HG03457 (cell line): Measurements from ENCODE around the gene MTFR1L.

ENCODE experiments used
- ATAC-seq: cut with Tn5 transposase; IDR thresholded peaks from one replicate; pipeline ENCODE4 v1.9.1; 2021; ENCODE audit warnings: moderate number of reproducible peaks; ENCODE audit not compliant: unreplicated experiment

The MTFR1L gene

DNA sequence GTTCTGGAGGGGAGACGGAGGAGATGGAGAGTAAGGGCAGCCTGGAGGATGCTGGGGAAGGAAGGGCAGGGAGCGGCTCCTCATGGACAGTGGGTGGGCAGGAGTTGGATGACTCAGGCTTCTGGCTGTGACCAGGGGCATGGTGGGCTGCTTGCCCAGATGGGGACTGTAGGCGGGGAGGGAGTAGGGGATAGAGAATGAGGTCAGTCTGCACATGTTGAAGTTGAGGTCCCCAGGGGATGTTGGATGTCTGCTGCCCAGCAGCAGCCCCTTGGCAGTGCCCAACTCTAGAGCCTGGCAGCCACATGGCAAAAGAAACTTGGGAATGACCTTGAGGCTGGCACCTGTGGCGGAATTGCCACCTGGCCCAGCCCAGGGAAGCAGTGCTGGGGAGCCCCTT is 13.3 kb upstream of the MTFR1L start:
- ATAC-seq = no peak

DNA sequence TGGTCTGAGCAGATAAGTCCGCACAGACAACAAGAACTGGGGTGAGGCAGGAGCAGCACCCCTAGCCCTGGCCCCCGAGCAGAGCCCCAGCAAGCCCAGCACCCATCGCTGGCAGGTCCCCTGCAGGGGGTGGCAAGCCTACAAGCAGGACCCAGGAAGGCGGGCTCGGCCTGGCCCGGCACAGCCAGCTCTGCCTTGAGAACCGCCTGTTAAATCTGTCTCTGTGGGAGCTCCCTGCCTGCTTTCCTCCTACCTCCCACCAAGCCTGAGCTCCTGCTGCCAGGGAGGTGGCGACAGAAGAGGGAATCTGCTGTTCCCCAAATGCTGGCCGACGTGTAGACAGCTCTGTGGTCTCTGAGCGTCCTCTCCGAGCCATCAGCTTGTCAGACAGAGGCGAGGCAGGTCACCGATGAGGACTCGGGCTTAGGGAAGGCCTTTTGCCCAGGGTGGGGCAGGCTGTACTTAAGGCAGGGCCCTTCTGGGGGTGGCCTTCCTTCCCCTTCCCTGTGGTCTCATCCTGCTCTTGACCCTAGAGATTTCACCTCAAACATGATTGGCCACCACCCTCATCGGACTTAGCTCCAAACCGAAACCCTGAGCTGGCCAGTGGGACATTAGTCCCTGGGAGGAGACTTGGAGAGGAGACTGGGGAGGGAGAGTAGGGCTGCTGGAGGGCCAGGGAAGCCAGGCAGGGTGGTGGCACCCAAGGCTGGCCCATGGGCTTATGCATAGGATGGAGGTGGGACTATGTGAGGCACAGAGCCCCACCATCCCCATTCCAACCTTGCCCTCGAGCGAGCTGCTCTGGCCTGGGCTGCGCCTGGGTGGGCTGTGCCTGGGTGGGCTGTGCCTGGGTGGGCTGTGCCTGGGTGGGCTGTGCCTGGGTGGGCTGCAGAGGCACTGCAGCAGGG is 12.0 kb upstream of the MTFR1L start:
- ATAC-seq = no peak

DNA sequence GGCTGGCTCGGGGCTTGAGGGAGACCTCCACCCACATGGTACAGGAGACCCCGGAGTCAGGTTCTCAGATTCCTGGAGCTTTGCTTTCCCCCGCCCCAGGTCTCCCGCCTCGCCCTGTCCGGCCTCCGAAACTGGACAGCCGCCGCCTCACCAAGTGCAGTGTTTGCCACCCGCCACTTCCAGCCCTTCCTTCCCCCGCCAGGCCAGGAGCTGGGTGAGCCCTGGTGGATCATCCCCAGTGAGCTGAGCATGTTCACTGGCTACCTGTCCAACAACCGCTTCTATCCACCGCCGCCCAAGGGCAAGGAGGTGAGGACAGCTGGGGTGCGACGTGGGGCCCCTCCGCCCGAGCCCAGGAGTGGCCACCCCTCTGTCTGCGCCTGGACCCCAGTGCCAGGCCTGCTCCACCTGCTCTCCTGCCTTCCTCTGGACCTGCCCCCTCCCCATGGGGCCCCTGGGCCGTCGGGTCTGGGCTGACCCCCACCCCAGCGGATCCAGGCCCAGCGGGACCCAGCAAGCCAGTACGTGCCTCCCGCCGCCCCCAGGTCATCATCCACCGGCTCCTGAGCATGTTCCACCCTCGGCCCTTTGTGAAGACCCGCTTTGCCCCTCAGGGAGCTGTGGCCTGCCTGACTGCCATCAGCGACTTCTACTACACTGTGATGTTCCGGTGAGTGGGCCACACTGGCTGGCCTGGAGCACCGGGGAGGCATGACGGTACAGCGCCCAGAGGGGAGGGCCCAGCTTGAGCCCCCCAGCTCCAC is 11.1 kb upstream of the MTFR1L start:
- no peak for ATAC-seq

DNA sequence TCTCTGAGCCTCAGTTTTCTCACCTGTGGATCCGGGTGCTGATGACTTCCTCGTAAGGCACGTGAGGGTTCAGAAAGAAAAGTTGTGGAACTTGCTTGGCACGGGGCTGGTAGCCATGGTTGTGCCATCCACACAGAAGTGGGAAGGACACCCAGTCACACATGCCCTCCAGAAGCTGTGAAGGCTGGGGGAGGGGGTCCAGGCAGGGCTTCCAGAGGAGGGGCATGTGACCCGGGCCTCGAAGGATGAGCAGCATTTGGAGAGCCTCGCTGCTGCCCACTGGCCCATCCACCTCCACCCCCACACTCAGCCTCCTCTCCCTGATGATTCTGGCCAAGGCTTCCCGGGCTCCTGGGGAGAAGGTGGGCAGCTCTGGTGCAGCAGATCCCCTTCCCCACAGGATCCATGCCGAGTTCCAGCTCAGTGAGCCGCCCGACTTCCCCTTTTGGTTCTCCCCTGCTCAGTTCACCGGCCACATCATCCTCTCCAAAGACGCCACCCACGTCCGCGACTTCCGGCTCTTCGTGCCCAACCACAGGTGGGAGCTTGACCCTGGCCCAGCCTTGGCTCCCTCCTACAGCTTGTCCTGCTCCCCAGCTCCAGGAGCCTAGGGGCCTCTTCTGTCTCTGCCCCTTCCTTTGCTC is 10.3 kb upstream of the MTFR1L start:
- ATAC-seq = no peak

DNA sequence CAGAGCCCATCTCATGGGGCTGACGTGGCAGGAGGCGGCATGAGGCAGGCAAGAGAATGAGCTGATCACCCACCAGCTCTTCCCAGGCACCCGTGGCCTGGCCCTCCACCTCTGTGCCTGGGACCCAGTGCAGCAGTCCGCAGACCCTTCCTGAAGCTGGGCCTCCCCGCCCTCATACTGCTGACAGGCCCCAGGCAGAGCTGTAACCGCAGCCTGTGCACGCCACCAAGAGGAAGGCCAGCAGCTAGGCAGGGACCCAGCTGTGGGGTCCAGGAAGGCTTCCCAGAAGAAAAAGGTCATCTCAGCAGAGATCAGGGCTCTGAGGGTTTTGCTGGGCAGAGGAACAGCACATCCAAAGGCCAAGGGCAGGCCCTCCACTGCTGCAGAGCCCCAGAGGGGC is 9.8 kb upstream of the MTFR1L start:
- no peak for ATAC-seq

DNA sequence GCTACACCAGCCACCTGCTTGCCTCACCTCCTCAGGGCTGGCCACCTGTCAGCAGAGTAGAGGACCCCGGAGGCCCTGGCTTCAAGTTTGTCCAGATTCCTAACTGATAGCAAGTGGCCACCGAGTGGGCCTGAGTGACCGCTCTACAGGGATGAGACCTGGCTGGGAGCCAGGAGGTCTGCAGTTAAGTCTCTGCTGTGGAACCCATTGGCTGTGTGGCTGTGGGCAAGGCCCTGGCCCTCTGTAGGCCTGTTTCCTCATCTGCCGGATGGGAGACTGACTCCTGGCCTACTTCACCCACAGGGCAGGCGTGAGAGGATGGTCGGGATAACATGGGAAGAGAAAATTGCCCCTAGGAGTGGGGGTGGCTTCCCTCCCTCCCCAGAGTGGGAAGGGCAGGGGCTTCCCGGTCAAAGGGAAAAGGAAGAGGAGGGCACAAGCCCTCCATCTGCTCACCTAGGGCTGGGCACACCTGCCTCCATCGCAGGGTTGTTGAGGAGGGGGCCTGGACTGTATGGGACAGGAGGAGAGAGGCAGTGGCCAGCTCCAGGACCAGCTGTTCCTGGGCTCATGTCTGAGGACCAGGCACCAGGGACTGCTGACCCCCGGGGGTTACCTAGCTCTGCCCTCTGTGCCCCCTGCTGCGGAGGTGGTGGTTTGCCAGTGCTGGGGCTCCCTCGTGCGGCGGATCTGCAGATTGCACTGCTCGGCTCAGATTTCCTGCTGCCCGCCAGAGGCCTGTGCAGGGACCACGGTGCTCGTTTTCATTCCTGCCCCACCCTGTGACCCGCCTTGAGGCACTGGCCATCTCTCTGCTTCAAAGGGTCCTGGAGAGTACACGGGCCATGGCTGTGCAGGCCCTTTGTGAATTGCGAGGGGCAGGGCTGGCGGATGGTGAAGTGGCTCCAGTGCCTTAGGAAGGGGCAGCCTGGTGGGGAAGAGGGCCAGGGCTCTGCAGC is 9.1 kb upstream of the MTFR1L start:
- no peak for ATAC-seq

DNA sequence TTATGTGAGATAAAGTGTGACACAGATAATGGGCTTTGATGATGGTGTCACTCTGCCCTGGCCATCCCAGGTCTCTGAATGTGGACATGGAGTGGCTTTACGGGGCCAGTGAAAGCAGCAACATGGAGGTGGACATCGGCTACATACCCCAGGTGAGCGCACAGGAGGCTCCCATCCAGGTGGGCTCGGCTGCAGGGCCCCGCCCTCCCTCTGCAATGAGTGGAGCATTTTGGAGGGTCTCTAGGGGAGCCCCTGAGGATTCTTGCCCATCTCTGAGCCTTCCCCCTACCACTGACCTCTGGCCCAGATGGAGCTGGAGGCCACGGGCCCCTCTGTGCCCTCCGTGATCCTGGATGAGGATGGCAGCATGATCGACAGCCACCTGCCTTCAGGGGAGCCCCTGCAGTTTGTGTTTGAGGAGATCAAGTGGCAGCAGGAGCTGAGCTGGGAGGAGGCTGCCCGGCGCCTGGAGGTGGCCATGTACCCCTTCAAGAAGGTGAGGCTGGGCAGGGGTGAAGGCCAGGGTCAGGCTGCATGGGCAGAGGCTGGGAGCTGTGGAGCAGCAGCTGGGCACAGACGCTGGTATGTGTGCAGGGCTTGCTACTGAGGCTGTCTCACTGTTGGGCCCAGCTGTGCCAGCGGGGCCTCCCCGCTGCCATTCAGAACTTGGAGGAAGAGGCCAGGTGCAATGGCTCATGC is 8.2 kb upstream of the MTFR1L start:
- no peak for ATAC-seq

DNA sequence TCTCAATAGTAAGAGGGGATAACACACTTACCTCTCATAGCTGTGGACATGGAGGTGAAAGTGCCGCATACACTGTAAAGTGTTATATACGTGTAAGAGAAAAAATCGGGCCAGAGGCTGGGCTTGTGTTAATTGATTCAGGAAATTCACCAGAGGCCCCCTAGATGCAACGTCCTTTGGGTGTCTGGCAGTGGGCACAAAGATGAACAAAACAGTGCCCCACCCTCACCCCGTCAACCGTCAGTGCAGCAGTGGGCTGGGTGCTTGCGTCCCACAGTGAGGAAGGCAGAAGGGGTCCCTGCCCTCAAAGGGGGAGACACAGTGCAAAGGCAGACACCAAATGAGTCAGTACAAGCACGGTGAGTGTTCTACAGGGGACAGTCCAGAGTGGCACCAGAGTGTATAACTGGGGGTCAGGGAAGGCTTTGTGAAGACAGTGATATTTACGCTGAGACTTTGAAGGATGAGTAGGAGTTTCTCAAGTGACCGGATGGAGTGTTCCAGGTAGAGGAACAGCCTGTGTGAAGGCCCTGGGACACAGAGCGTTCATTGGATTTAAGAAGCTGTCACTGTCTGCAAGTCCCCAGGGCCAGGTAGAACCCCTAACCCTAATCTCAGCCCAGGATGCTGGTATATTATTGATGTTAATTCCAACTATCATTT is 6.6 kb upstream of the MTFR1L start:
- ATAC-seq = no peak

DNA sequence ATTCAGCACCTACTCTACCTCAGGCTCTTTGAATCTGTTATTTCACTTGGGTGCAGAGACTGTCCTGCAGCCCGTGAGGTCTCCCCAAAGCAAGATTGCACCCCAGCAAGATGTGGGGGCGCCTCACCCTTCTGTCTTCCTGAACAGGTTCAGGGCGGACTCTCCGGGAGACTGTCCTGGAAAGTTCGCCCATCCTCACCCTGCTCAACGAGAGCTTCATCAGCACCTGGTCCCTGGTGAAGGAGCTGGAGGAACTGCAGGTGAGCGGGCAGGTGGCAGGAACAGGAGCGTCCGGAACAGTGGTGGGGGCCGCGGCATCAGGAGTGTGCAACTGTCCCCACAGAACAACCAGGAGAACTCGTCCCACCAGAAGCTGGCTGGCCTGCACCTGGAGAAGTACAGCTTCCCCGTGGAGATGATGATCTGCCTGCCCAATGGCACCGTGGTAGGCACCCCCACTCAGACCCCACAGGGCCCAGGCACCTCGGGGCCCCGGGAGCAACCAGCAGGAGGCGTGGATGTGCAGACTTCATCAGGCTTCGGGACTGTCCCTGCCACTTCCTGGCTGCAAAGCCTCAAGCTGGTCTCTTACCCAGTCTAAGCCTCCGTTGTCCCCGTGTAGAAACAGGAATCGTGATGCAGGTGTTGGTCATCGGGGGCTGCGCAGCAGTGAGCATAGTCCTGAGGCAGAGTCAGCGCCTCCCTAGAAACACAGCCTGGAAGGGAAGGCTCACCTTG is 5.9 kb upstream of the MTFR1L start:
- ATAC-seq = no peak

DNA sequence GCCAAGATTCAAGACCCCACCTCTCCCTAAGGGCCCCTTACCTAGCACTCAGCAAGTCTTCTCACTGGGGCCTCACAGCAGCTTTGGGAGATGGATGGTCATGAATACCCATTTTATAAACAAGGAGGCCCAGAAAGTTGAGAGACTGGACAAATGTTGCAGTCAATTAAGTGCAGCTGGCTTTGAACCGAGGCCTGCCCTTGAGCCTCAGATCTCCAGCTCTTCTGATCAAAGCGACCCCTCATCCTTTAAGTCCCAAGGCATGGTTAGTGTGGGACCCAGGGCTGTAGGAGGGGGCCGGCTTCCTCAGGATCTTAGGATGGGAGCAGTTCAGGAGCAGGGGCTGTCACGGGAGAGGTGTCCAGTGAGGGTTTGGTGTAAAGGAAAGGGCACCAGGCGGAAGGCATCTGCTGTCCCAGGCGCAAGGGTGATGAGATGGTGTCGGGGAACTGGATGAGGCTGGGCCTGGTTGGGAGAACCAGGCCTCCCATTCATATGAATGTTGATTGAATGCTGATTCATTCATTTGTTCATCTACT is 5.1 kb upstream of the MTFR1L start:
- no peak for ATAC-seq

DNA sequence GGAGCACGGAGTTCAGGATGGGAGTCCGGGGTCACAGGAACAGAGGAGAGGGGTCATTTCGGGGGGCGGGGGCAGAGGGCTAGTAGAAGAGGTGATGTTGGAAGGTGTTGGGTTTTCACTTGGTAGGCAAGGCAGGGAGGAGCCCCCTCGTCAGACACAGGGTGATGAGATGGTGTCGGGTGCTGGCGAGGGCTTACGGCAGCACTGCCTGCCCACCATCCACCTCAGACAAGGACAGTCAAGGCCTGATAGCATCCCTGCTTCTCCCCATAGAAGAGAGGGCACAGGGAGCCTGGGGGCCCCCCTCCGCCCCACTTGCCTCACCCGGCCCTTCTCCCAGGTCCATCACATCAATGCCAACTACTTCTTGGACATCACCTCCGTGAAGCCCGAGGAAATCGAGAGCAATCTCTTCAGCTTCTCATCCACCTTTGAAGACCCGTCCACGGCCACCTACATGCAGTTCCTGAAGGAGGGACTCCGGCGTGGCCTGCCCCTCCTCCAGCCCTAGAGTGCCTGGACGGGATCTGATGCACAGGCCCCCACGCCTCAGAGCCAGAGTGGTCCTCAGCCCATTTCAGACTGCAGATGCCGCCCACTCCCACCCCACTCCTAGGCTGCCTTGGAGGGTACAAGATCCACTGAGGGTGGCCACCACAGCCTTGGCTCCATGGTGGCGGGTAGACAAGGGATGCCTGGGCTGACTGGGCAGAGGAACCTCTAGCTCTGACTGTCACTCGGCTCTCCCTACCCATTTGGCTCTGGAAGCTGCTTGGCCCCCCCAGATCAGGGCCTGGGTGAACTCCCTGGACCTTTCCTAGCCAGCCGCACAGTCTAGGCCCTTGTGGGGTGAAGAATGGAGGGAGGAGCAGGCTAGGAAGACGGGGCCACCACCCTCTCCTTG is 4.3 kb upstream of the MTFR1L start:
- ATAC-seq = no peak

DNA sequence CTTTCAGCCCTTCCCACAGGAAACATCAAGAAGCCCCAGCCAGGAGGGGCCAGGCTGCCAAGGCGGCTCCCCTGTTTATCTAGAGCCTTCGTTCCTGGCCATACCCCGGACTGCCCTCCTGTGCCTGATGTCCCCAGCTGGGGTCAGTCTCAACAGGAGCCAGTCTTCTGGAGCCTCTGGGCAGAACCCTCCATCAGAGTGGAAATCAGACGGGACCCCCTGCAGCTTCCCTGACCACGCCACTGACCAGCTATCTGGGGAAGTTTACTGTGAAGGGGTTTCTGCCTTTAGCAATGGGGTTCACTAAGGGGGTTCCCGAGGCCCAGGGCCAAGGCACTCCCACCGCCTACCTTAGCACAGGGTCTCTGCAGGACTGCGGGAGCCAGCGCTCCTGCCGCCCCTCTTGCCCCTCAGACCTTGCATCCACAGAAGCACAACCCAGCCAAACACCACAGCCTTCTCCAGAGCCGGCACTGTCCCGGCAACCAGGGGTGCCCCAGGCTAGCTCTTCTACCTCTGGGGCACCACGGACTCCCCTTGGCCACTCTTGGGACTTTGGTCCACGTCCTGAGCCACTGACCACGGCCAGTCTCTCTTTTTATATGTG is 3.5 kb upstream of the MTFR1L start:
- no peak for ATAC-seq

DNA sequence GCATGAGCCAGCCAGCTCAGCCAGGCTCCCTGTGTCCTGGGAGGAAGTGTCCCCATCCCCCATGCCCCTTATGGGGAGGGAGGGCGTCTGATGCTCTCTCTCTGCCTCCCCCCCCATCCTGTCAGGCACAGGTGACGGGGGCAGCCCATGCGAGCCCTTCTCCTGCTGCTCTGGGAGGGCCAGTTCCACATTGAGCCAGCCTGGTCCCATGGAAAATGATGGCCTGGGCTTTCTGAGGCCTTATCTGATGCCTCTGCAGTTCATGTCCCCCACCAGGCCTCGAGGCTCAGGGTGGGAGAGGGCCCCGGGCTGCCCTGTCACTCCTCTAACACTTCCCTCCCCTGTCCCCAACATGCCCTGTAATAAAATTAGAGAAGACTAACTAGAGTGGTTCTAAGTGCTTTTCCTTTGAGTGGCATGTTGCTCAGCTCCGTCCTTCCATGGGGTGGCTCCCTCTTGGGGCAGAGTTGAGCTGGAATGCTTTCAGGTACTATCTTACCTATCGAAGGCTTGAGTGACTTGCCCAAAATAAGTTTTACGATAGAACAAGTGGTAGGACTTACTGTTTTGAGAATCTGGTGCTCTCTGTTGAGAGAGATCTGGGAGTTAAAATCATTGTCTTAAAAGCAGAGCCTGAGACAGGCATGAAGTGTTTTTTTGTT is 1.8 kb upstream of the MTFR1L start:
- ATAC-seq = no peak

DNA sequence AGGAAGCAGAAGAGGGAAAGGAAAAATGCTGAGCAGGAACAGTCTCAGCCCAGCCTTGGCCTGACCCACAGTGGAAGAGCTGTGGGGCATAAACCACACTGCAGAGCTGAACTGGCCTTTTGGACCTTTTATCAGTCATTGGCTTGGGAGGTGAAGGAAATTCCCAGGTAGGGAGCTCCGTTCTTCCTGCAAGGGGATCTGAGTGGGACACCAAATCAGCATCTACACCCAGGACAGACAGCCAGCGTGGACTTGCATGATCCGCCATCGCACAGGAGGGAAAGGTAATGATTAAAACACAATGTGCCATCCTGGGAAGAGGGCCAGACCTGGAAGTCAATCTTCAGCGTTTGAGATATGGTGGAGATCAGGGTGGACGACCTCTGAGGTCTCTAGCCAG is 1.2 kb upstream of the MTFR1L start:
- ATAC-seq = no peak

DNA sequence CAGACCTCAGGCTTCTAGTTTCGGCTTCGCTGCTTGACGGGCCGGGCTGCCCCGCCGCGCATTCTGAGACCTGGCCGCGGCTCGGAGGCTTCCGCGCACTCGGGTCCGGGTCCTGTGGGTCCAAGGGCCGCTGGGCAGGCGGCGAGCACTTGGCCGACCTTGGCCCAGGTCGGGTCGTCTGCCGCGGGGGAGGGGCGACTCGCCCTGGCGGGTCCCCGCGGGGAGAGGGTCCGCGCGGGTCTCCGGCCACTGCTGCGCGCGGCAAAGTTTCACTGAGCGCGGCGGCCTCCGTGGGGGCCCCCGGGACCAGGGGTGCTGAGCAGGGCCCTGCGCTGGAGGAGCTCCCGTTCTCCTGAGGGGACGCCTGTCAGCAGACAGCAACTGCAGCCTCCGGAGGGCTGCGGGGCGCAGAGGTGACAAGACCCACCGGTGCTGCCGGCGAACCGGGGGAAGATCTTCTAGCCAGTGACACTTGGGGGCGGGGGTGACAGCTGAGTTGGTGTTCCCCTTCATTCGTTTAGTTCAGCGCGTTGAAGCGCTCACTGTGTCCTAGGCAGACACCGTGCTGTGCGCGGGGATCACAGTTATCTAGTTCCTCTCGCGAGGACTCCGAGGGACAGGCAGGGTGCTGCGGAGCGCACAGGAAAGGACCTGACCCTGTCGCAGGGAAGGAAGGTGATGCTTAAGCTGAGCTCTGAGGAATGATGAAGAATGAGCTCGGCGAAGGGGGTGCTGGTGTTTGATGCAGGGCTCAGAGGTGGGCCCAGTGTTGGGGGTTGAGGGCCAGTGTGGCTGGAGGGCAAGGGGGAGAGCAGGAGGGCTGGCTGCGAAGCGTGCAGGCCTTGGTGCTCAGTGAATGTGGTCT is 725 bp downstream of the MTFR1L start:
- ATAC-seq = no peak

DNA sequence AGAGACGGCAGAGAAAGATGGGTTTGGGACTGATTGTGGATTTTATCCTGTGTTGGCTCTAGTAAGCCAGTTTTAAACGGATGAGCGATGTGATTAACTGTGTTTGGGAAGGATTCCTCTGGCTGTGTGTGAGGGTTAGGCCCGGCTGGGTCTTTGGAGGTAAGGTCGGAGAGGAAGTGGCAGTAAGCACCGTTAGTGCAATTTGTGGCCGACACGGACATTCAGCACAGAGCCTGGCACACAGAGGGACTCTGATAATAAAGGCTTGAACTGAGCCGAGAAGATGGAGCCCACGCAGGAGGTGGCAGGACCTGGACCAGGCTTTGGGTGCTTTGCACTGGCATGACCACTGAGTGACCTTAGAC is 1.3 kb downstream of the MTFR1L start:
- ATAC-seq = no peak
